Spleen (tissue), 11 donors: Measurements from ENCODE around the gene CHRM5. TPM values are rescaled to one million over a fixed set of nuclear protein-coding genes. Genes with fewer than 3 reads are reported as not detected.

ENCODE experiments used
- DNase-seq: peaks from one replicate; pipeline ENCODE4 v3.0.0-alpha.2; 2020
- H3K27ac ChIP-seq, 8 donors: fragments of 200-600 bp; sonication (generic) in 7 of 8; 1 replicate in 4 of 8; 2 replicates in 4 of 8; pipeline versions ENCODE4 v1.5.0 to v1.8.0; 2016 to 2021; ENCODE audit warnings: inconsistent platforms in 4 of 8, mild to moderate bottlenecking in 4 of 8, moderate library complexity in 1 of 8
- H3K27me3 ChIP-seq, 7 donors: fragments of 200-600 bp; sonication (generic) in 6 of 7; replicated peaks in 1 of 7; 1 replicate in 4 of 7; 2 replicates in 3 of 7; pipeline versions ENCODE4 v1.5.0 to v1.8.0; 2016 to 2021; ENCODE audit warnings: inconsistent platforms in 3 of 7, mild to moderate bottlenecking in 1 of 7
- H3K36me3 ChIP-seq, 6 donors: fragments of 200-600 bp; sonication (generic) in 5 of 6; 1 replicate in 4 of 6; 2 replicates in 2 of 6; pipeline versions ENCODE4 v1.5.0 to v1.8.0; 2016 to 2021; ENCODE audit warnings: inconsistent platforms in 2 of 6
- H3K4me1 ChIP-seq, 6 donors: fragments of 200-600 bp; sonication (generic) in 5 of 6; 1 replicate in 3 of 6; 2 replicates in 3 of 6; pipeline versions ENCODE4 v1.5.0 to v1.8.0; 2016 to 2021; ENCODE audit warnings: inconsistent platforms in 3 of 6
- H3K4me3 ChIP-seq, 8 donors: fragments of 200-600 bp; sonication (generic) in 7 of 8; 1 replicate in 4 of 8; 2 replicates in 4 of 8; pipeline versions ENCODE4 v1.5.0 to v1.8.0; 2016 to 2021; ENCODE audit warnings: inconsistent platforms in 4 of 8, mild to moderate bottlenecking in 4 of 8, moderate library complexity in 2 of 8
- H3K9me3 ChIP-seq, 8 donors: fragments of 200-600 bp; sonication (generic) in 7 of 8; 1 replicate in 4 of 8; 2 replicates in 4 of 8; pipeline versions ENCODE4 v1.5.0 to v1.8.0; 2016 to 2021; ENCODE audit warnings: inconsistent platforms in 4 of 8
- CTCF ChIP-seq, 11 experiments: fragments of 200-600 bp in 7 of 11; fragments of 450-650 bp in 4 of 11; sonication (generic) in 4 of 11; IDR thresholded peaks in 8 of 11; conservative IDR thresholded peaks in 3 of 11; 1 replicate in 7 of 11; 2 replicates in 4 of 11; pipeline versions ENCODE4 v1.4.0 to v1.8.0; 2016 to 2021; ENCODE audit warnings: antibody characterized with exemption in 11 of 11, inconsistent platforms in 4 of 11, mild to moderate bottlenecking in 1 of 11
- POLR2A ChIP-seq, 3 donors: fragments of 450-650 bp; IDR thresholded peaks; one replicate each; pipeline ENCODE4 v1.5.1; 2017; ENCODE audit warnings: antibody characterized with exemption in 3 of 3, mild to moderate bottlenecking in 1 of 3
- POLR2AphosphoS5 ChIP-seq, 3 donors: sonication (generic); formaldehyde crosslinking; IDR thresholded peaks; one replicate each; pipeline ENCODE4 v1.5.1; 2017; ENCODE audit warnings: antibody characterized with exemption in 3 of 3
- WGBS, 5 donors: extraction: QIAGEN DNeasy Blood & Tissue Kit in 3 of 5; methylation state at CpG; one replicate each; pipeline versions ENCODE4 v1.1.5 to v1.1.7; 2013 to 2018; 5-methylcytosine and 5-hydroxymethylcytosine counted together
- intact Hi-C: fragments of 100-400 bp; cut with DNase I; formaldehyde crosslinking; loops from one replicate; pipeline ENCODE4 v1.15.0; 2023; ENCODE audit warnings: low total_unique reads
- polyA plus RNA-seq, 3 donors: library from polyadenylated mRNA; stranded (reverse); fragments of 200-250 nt; gene quantifications; one replicate each; pipeline ENCODE4 v1.2.1, GENCODE V29; 2013
- total RNA-seq, 7 donors: library from RNA; depleted of rRNA in 3 of 7; stranded (reverse); fragments of >200 nt in 3 of 7; fragmentation: NEBNext Ultra II Directional in 4 of 7; extraction: Animal tissue kit (Norgen Biotek cat#: 25700) in 4 of 7; gene quantifications; one replicate each; pipeline versions ENCODE4 v1.1.0 to v1.2.1, GENCODE V29; 2016 to 2021
- donor health status: healthy with polysubstance abuse.
- donor health status: DM: no; HTN: no; CAD: no; lungs with moderate emphysema.
- donor health status: DM: no; HTN: no; CAD: no.
- donor health status: Bipolar disorder and iron deficiency.
- donor health status: healthy.
- donor health status: DM: no; HTN: no; CAD: no.
- donor health status: DM: yes; HTN: yes; CAD: no.

CHRM5 gene
- total and polyA plus RNA-seq, 10 donors, result 0.03 TPM; not detected in 9

GRCh38 chr15:33963831-33964664 is 4.2 kb upstream of the CHRM5 start:
- 56 to 65% (median 59%) methylated on average over 8 of the region's 8 CpGs for WGBS, 5 donors
- Histone ChIP-seq H3K4me3 (no peak overlapping the region), H3K27ac (no peak overlapping the region), H3K36me3 (no peaks in the 10 kb centered on the region), H3K9me3 (no peaks in the 10 kb centered on the region), H3K4me1 (no peaks in the 10 kb centered on the region), H3K27me3 (no peaks in the 10 kb centered on the region)
- DNase-seq, result no peak
- no peak for TF ChIP-seq POLR2A (IDR thresholded peaks at IDR 0.05)
- peak in 7 of 11 experiments; percentile 28 to 42 (median 39) for TF ChIP-seq CTCF (IDR thresholded peaks at IDR 0.05 in 8 of 11, conservative IDR thresholded peaks at IDR 0.05 in 3 of 11)
- TF ChIP-seq POLR2AphosphoS5 (IDR thresholded peaks at IDR 0.05), result no peak
- intact Hi-C loops, result no loop called here

- intact Hi-C loops, result no loop called here
- Histone ChIP-seq H3K4me1 (no peaks in the 10 kb centered on the region), H3K4me3 (no peak overlapping the region), H3K27me3 (no peaks in the 10 kb centered on the region), H3K9me3 (no peaks in the 10 kb centered on the region), H3K36me3 (no peaks in the 10 kb centered on the region), H3K27ac (no peak overlapping the region)
- 95 to 99% (median 96%) methylated on average over 2 of the region's 2 CpGs for WGBS, 5 donors
- no peak for DNase-seq
- TF ChIP-seq CTCF (IDR thresholded peaks at IDR 0.05 in 8 of 11, conservative IDR thresholded peaks at IDR 0.05 in 3 of 11) (no peak), POLR2AphosphoS5 (IDR thresholded peaks at IDR 0.05) (no peak), POLR2A (IDR thresholded peaks at IDR 0.05) (no peak)
These were observed 3.6 kb upstream of the CHRM5 start for GRCh38 chr15:33964665-33965040.

GRCh38 chr15:33968821-33969220 is 524 bp downstream of the CHRM5 start:
- H3K36me3 ChIP-seq, result no peaks in the 10 kb centered on the region
- H3K27ac ChIP-seq, result no peak overlapping the region
- H3K4me1 ChIP-seq, result no peaks in the 10 kb centered on the region
- no peak for DNase-seq
- H3K9me3 ChIP-seq, result no peaks in the 10 kb centered on the region
- TF ChIP-seq POLR2A (IDR thresholded peaks at IDR 0.05) (no peak), POLR2AphosphoS5 (IDR thresholded peaks at IDR 0.05) (no peak)
- 89 to 93% (median 91%) methylated on average over 3 of the region's 3 CpGs for WGBS, 5 donors
- no peak overlapping the region for H3K4me3 ChIP-seq
- no peaks in the 10 kb centered on the region for H3K27me3 ChIP-seq
- intact Hi-C loops, result no loop called here

GRCh38 chr15:33971811-33972210 is 3.5 kb downstream of the CHRM5 start:
- no peaks in the 10 kb centered on the region for H3K36me3 ChIP-seq
- no peaks in the 10 kb centered on the region for H3K9me3 ChIP-seq
- H3K4me1 ChIP-seq, result no peaks in the 10 kb centered on the region
- no peak overlapping the region for H3K27ac ChIP-seq
- no peak overlapping the region for H3K4me3 ChIP-seq
- H3K27me3 ChIP-seq, result no peaks in the 10 kb centered on the region
- DNase-seq, result no peak
- 86 to 98% (median 94%) methylated on average over 2 of the region's 2 CpGs for WGBS, 5 donors
- intact Hi-C loops, result no loop called here
- TF ChIP-seq POLR2AphosphoS5 (IDR thresholded peaks at IDR 0.05), result no peak
- TF ChIP-seq POLR2A (IDR thresholded peaks at IDR 0.05), result no peak
- TF ChIP-seq CTCF (IDR thresholded peaks at IDR 0.05 in 8 of 11, conservative IDR thresholded peaks at IDR 0.05 in 3 of 11), result no peak
